GM12878 (cell line): ENCODE data around the gene SHROOM3. TPM values are rescaled to one million over a fixed set of nuclear protein-coding genes. Genes with fewer than 3 reads are reported as not detected.

Experiments used
- ATAC-seq: fragments of 200-7000 bp; cut with Tn5 transposase; 3 replicates; pipeline ENCODE4 v1.9.1; 2020; ENCODE audit warnings: mild to moderate bottlenecking, moderate library complexity
- BruUV-seq: library from RNA; stranded (reverse); fragments of 400-500 nt; replicated peaks from 2 replicates; lab custom pipeline; 2021; lab: Mats Ljungman, UMichigan
- CTCF ChIA-PET: fragments of 300-600 bp; sonication (Branson Sonifier 250); formaldehyde crosslinking; extraction: SDS; loops from one replicate; lab custom pipeline; 2021; ENCODE audit warnings: inconsistent platforms; lab: Yijun Ruan, JAX
- POLR2A ChIA-PET: fragments of 350-600 bp; formaldehyde crosslinking; extraction: SDS; loops from one replicate; lab custom pipeline; 2021; ENCODE audit warnings: inconsistent platforms; lab: Charles Lee
- RAD21 ChIA-PET: fragments of 300-600 bp; sonication (Branson Sonifier 250); formaldehyde crosslinking; loops from one replicate; lab custom pipeline; 2023; ENCODE audit warnings: antibody characterized with exemption; ENCODE audit not compliant: unreplicated experiment; lab: Charles Lee
- SMC1A ChIA-PET: fragments of 300-600 bp; sonication (Branson Sonifier 250); formaldehyde crosslinking; loops from one replicate; lab custom pipeline; 2023; ENCODE audit not compliant: unreplicated experiment, uncharacterized antibody; lab: Charles Lee
- DNase-seq: peaks from one replicate; pipeline ENCODE4 v3.0.0-alpha.2; 2011; ENCODE audit warnings: low read depth, low spot score
- FAIRE-seq: peaks from 3 replicates; lab custom pipeline; 2011; peaks lifted over from hg19 to GRCh38; lab: Jason Lieb, UNC
- H2AFZ ChIP-seq: 2 replicates; pipeline ENCODE4 v1.6.0; 2011; ENCODE audit warnings: low read depth, low read length, control low read depth; ENCODE audit not compliant: control insufficient read depth
- H3K27ac ChIP-seq: 2 replicates; pipeline ENCODE4 v1.5.1; 2011; ENCODE audit warnings: control low read depth; ENCODE audit not compliant: control insufficient read depth, insufficient read depth
- H3K27me3 ChIP-seq, 2 experiments: replicated peaks in 1 of 2; 2 replicates each; pipeline versions ENCODE4 v1.6.0 to v1.6.1; 2011; ENCODE audit warnings: low read length in 1 of 2; ENCODE audit not compliant: control insufficient read depth in 2 of 2, insufficient read depth in 2 of 2
- H3K36me3 ChIP-seq, 2 experiments: 2 replicates each; pipeline ENCODE4 v1.5.1; 2011; ENCODE audit warnings: low read length in 1 of 2; ENCODE audit not compliant: control insufficient read depth in 2 of 2, insufficient read depth in 2 of 2
- H3K4me1 ChIP-seq: 2 replicates; pipeline ENCODE4 v1.6.1; 2011; ENCODE audit warnings: mild to moderate bottlenecking, low read length, moderate library complexity, mixed read lengths; ENCODE audit not compliant: control insufficient read depth, insufficient read depth
- H3K4me2 ChIP-seq: 2 replicates; pipeline ENCODE4 v1.6.0; 2011; ENCODE audit warnings: control low read depth; ENCODE audit not compliant: control insufficient read depth, insufficient read depth
- H3K4me3 ChIP-seq: fragments of 200-600 bp; sonication (generic); 2 replicates; pipeline ENCODE4 v1.5.1; 2016
- H3K79me2 ChIP-seq: 2 replicates; pipeline ENCODE4 v1.6.0; 2011; ENCODE audit warnings: low read length; ENCODE audit not compliant: control insufficient read depth, insufficient read depth
- H3K9ac ChIP-seq: 2 replicates; pipeline ENCODE4 v1.8.0; 2011; ENCODE audit warnings: low read length, control low read depth, mixed read lengths; ENCODE audit not compliant: control insufficient read depth, insufficient read depth
- H3K9me3 ChIP-seq: replicated peaks from 3 replicates; pipeline ENCODE4 v1.5.1; 2011; ENCODE audit warnings: mild to moderate bottlenecking, low read length; ENCODE audit not compliant: control insufficient read depth, insufficient read depth
- H4K20me1 ChIP-seq: 2 replicates; pipeline ENCODE4 v1.6.0; 2011; ENCODE audit not compliant: control insufficient read depth, insufficient read depth
- FOXK2 ChIP-seq: fragments of 450-650 bp; IDR thresholded peaks from 2 replicates; pipeline ENCODE4 v1.6.1; 2017; ENCODE audit warnings: mild to moderate bottlenecking, moderate library complexity
- HDAC6 ChIP-seq: fragments of 200-600 bp; sonication (generic); IDR thresholded peaks from one replicate; pipeline ENCODE4 v1.8.0; 2017; ENCODE audit warnings: antibody characterized with exemption; ENCODE audit not compliant: unreplicated experiment
- IKZF2 ChIP-seq, 2 experiments: fragments of 450-650 bp; IDR thresholded peaks; 2 replicates each; pipeline ENCODE4 v1.6.1; 2017; ENCODE audit warnings: mild to moderate bottlenecking in 2 of 2, moderate library complexity in 2 of 2
- KAT2A ChIP-seq: conservative IDR thresholded peaks from 2 replicates; pipeline ENCODE4 v1.6.1; 2011; ENCODE audit warnings: low read depth, low read length; ENCODE audit not compliant: control insufficient read depth
- MYC ChIP-seq: IDR thresholded peaks from 2 replicates; pipeline ENCODE4 v1.6.1; 2011; ENCODE audit warnings: mild to moderate bottlenecking, low read length, moderate library complexity, inconsistent platforms; ENCODE audit not compliant: insufficient read depth, insufficient replicate concordance, insufficient read length, severe bottlenecking
- POLR2A ChIP-seq: IDR thresholded peaks from 2 replicates; pipeline ENCODE4 v1.6.1; 2011; ENCODE audit warnings: low read depth, mild to moderate bottlenecking, low read length
- RFX5 ChIP-seq: IDR thresholded peaks from 2 replicates; pipeline ENCODE4 v1.6.1; 2011; ENCODE audit warnings: low read depth, low read length, improper control_type of control experiment
- WGBS: methylation state at CpG from one replicate; pipeline ENCODE4 v1.1.6; 2016; ENCODE audit warnings: low lambda C conversion rate; ENCODE audit not compliant: insufficient replicate concordance, insufficient coverage; ENCODE audit errors: missing lambda C conversion rate; 5-methylcytosine and 5-hydroxymethylcytosine counted together
- in situ Hi-C: fragments of 300-500 bp; cut with MboI; formaldehyde crosslinking; loops from 9 replicates; pipeline ENCODE4 v1.14.3; 2018; ENCODE audit warnings: mixed read lengths
- intact Hi-C: fragments of 100-400 bp; cut with micrococcal nuclease; formaldehyde crosslinking; loops from one replicate; pipeline ENCODE4 v1.14.2; 2022; ENCODE audit not compliant: unreplicated experiment
- polyA plus RNA-seq, 11 experiments: library from polyadenylated mRNA; depleted of rRNA in 4 of 11; unstranded in 6 of 11; stranded (reverse) in 5 of 11; fragments of >200 nt; fragmentation: Nextera tagmentation in 4 of 11; fragmentation: Illumina TruSeq in 1 of 11; extraction: Ambion mirVana in 4 of 11; extraction: Trizol in 1 of 11; gene quantifications; 1 replicate in 1 of 11; 2 replicates in 10 of 11; pipeline versions ENCODE4 v1.2.1 to v1.2.3, GENCODE V29; 2011 to 2016; ENCODE audit warnings: inconsistent platforms in 2 of 11, missing spikeins in 2 of 11, low read depth in 1 of 11
- total RNA-seq, 4 experiments: library from RNA; depleted of rRNA in 3 of 4; stranded (reverse); fragments of >200 nt in 3 of 4; fragmentation: Illumina TruSeq in 1 of 4; extraction: Trizol in 1 of 4; gene quantifications; 2 replicates each; pipeline versions ENCODE4 v1.2.1 to v1.2.3, GENCODE V29; 2013 to 2021
- TF ChIP-seq, protein P1 (sequence below), 3 experiments: IDR thresholded peaks in 2 of 3; conservative IDR thresholded peaks in 1 of 3; 2 replicates each; pipeline ENCODE4 v1.5.1; 2011; ENCODE audit warnings: low read depth in 3 of 3, low read length in 3 of 3, mild to moderate bottlenecking in 3 of 3, control low read depth in 2 of 3, moderate library complexity in 2 of 3, inconsistent platforms in 1 of 3, mixed read lengths in 1 of 3; ENCODE audit not compliant: control insufficient read depth in 2 of 3, insufficient read depth in 1 of 3; ENCODE audit errors: extremely low read depth in 1 of 3
- TF ChIP-seq, protein P2 (sequence below): fragments of 450-650 bp; IDR thresholded peaks from 2 replicates; pipeline ENCODE4 v1.6.1; 2017; ENCODE audit warnings: borderline replicate concordance
- TF ChIP-seq, protein P3 (sequence below): fragments of 450-650 bp; IDR thresholded peaks from 2 replicates; pipeline ENCODE4 v1.6.1; 2017; ENCODE audit warnings: mild to moderate bottlenecking, low read depth, inconsistent platforms; ENCODE audit not compliant: poor library complexity, severe bottlenecking

The SHROOM3 gene
- total and polyA plus RNA-seq, 10 of the 15 experiments (the other 5 are each of a cell fraction or from before 2014, with no cell fraction given): under 0.01 to 0.29 (median 0.08) TPM; not detected in 1

DNA sequence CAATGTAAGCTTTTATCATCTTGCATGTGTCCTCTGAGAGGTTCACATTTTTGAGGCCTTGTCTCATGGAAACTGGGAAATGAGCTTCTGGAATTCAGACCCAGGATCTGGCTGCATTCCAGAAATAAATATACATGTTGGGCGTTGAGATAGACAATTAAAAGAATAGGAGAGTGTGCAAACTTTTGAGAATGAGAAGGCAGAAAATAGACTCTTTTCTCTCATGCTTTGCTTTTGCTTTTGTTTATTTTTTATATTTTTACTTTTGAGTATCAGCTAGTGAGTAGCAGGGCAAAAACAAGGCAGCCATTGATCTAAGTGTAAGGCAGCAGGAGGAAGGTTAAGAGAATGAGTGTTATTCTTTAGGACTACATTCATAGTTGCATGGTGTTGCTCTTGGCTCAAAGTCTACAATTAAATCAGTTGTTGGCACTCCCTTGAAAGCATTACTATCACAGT, 12.4 kb downstream of the SHROOM3 start:
- Histone ChIP-seq H3K9ac (no peak overlapping the region), H3K4me2 (no peak overlapping the region), H3K36me3 (no peaks in the 10 kb centered on the region), H3K4me1 (no peaks in the 10 kb centered on the region), H3K4me3 (no peak overlapping the region), H3K9me3 (no peaks in the 10 kb centered on the region), H3K27ac (no peak overlapping the region), H3K79me2 (no peaks in the 10 kb centered on the region), H3K27me3 (no peaks in the 10 kb centered on the region; a peak in 1 of 4 replicates), H4K20me1 (no peaks in the 10 kb centered on the region), H2AFZ (no peak overlapping the region)
- ATAC-seq (no peak), DNase-seq (no peak), FAIRE-seq (no peak)
- BruUV-seq: no TSS peak
- ChIA-PET CTCF (no interaction called here), SMC1A (no interaction called here), RAD21 (no interaction called here), POLR2A (no interaction called here)
- intact Hi-C loops (no loop called here), in situ Hi-C loops (no loop called here)
- TF ChIP-seq MYC (no peak), IKZF2 (IDR thresholded peaks at IDR 0.05) (no peak), RFX5 (no peak), FOXK2 (no peak), POLR2A (no peak), HDAC6 (no peak), KAT2A (no peak)
- TF ChIP-seq, protein P1, sequence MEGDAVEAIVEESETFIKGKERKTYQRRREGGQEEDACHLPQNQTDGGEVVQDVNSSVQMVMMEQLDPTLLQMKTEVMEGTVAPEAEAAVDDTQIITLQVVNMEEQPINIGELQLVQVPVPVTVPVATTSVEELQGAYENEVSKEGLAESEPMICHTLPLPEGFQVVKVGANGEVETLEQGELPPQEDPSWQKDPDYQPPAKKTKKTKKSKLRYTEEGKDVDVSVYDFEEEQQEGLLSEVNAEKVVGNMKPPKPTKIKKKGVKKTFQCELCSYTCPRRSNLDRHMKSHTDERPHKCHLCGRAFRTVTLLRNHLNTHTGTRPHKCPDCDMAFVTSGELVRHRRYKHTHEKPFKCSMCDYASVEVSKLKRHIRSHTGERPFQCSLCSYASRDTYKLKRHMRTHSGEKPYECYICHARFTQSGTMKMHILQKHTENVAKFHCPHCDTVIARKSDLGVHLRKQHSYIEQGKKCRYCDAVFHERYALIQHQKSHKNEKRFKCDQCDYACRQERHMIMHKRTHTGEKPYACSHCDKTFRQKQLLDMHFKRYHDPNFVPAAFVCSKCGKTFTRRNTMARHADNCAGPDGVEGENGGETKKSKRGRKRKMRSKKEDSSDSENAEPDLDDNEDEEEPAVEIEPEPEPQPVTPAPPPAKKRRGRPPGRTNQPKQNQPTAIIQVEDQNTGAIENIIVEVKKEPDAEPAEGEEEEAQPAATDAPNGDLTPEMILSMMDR (IDR thresholded peaks at IDR 0.05 in 2 of 3, conservative IDR thresholded peaks at IDR 0.05 in 1 of 3; ENCODE audit: control insufficient read depth in 2 of 3, extremely low read depth in 1 of 3, insufficient read depth in 1 of 3, low read depth in 3 of 3, low read length in 3 of 3): no peak
- TF ChIP-seq, protein P2, sequence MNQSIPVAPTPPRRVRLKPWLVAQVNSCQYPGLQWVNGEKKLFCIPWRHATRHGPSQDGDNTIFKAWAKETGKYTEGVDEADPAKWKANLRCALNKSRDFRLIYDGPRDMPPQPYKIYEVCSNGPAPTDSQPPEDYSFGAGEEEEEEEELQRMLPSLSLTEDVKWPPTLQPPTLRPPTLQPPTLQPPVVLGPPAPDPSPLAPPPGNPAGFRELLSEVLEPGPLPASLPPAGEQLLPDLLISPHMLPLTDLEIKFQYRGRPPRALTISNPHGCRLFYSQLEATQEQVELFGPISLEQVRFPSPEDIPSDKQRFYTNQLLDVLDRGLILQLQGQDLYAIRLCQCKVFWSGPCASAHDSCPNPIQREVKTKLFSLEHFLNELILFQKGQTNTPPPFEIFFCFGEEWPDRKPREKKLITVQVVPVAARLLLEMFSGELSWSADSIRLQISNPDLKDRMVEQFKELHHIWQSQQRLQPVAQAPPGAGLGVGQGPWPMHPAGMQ: no peak
- TF ChIP-seq, protein P3, sequence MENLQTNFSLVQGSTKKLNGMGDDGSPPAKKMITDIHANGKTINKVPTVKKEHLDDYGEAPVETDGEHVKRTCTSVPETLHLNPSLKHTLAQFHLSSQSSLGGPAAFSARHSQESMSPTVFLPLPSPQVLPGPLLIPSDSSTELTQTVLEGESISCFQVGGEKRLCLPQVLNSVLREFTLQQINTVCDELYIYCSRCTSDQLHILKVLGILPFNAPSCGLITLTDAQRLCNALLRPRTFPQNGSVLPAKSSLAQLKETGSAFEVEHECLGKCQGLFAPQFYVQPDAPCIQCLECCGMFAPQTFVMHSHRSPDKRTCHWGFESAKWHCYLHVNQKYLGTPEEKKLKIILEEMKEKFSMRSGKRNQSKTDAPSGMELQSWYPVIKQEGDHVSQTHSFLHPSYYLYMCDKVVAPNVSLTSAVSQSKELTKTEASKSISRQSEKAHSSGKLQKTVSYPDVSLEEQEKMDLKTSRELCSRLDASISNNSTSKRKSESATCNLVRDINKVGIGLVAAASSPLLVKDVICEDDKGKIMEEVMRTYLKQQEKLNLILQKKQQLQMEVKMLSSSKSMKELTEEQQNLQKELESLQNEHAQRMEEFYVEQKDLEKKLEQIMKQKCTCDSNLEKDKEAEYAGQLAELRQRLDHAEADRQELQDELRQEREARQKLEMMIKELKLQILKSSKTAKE: no peak
- 4% methylated on average over 1 of the region's 1 CpG for WGBS
